ENCODE data around the gene LCLAT1. TPM values are rescaled to one million over a fixed set of nuclear protein-coding genes. Genes with fewer than 3 reads are reported as not detected.

LCLAT1 gene
- total RNA-seq, 1 experiment from 2014 or later: 32.9 TPM

DNA sequence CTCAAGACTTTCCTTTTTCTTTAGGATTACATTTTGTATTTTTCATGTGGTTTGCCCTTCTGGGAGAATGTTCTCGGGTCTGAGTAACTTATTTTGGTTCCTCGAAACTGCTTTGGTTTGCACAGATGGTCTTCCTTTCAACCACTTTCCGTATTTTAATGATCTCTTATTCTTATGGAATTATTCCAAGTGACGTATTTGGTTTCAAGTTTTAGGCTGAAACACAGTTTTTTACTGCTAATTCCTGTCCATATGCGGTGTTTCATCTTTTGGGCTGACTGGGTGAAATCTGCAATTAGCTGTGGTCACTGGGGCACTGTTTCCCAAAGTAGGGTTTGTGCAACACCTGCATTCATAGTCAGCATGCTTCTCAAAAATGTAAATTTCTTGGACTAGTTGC is 237.5 kb downstream of the LCLAT1 start:
- Histone ChIP-seq H4K8ac (replicated peaks; ENCODE audit: insufficient read length, low read depth, low read length) (no peak overlapping the region), H4K20me1 (ENCODE audit: control insufficient read depth, insufficient read depth, insufficient read length) (no peaks in the 10 kb centered on the region), H3K14ac (ENCODE audit: insufficient read depth, low read length) (no peak overlapping the region), H3K18ac (ENCODE audit: insufficient read length, low read depth, low read length) (no peak overlapping the region), H2BK5ac (ENCODE audit: insufficient read length, low read length) (no peak overlapping the region), H3K79me1 (ENCODE audit: insufficient read depth, low read depth, low read length, poor library complexity, severe bottlenecking) (no peaks in the 10 kb centered on the region), H4K5ac (ENCODE audit: insufficient read length, low read depth, low read length) (no peak overlapping the region), H4K91ac (ENCODE audit: insufficient read length, low read depth, low read length) (no peak overlapping the region), H2AK5ac (ENCODE audit: insufficient read length, low read length) (no peak overlapping the region), H3K4me2 (ENCODE audit: insufficient read depth, insufficient read length, low read length) (no peak overlapping the region), H3K9ac (ENCODE audit: extremely low read depth, insufficient read length, low read length) (no peak overlapping the region), H3K56ac (ENCODE audit: insufficient read length, low read depth, low read length) (no peak overlapping the region), H3K23ac (ENCODE audit: insufficient read length, low read depth, low read length) (no peak overlapping the region), H3K9me3 (ENCODE audit: control insufficient read depth, low read depth, low read length) (no peaks in the 10 kb centered on the region), H3K4ac (ENCODE audit: low read depth, low read length) (no peak overlapping the region), H2BK15ac (ENCODE audit: low read depth, low read length) (no peak overlapping the region), H3K27me3 (ENCODE audit: insufficient read depth, low read length) (no peaks in the 10 kb centered on the region; the same call in 1 of the 2 replicates), H2BK12ac (ENCODE audit: insufficient read length, low read depth, low read length) (no peak overlapping the region), H3K4me1 (ENCODE audit: insufficient read depth, low read length) (no peaks in the 10 kb centered on the region), H3T11ph (ENCODE audit: low read length) (no peak overlapping the region), H3K27ac (ENCODE audit: insufficient read length, low read depth, low read length) (no peak overlapping the region), H2BK120ac (ENCODE audit: low read depth, low read length, poor library complexity, severe bottlenecking) (no peak overlapping the region), H3K79me2 (ENCODE audit: insufficient read depth, low read length) (no peaks in the 10 kb centered on the region), H2BK20ac (ENCODE audit: low read depth, low read length, poor library complexity, severe bottlenecking) (no peak overlapping the region), H3K23me2 (ENCODE audit: insufficient read length, low read depth, low read length, poor library complexity, severe bottlenecking) (no peaks in the 10 kb centered on the region), H2AFZ (ENCODE audit: low read length) (no peak overlapping the region)
- DNase-seq: no peak
- no CpG with 5 or more reads among the region's 5 CpGs for WGBS (ENCODE audit: extremely low coverage, insufficient read length, low lambda C conversion rate)
- H3K4me1 Mint-ChIP-seq: peaks cover 2% of the 10 kb centered on the region in 2 experiments; a peak in 3 of 4 replicates
- H3K9me3 Mint-ChIP-seq: no peaks in the 10 kb centered on the region
- TF ChIP-seq, protein P1, sequence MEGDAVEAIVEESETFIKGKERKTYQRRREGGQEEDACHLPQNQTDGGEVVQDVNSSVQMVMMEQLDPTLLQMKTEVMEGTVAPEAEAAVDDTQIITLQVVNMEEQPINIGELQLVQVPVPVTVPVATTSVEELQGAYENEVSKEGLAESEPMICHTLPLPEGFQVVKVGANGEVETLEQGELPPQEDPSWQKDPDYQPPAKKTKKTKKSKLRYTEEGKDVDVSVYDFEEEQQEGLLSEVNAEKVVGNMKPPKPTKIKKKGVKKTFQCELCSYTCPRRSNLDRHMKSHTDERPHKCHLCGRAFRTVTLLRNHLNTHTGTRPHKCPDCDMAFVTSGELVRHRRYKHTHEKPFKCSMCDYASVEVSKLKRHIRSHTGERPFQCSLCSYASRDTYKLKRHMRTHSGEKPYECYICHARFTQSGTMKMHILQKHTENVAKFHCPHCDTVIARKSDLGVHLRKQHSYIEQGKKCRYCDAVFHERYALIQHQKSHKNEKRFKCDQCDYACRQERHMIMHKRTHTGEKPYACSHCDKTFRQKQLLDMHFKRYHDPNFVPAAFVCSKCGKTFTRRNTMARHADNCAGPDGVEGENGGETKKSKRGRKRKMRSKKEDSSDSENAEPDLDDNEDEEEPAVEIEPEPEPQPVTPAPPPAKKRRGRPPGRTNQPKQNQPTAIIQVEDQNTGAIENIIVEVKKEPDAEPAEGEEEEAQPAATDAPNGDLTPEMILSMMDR (conservative IDR thresholded peaks at IDR 0.05): no peak
- H3K27ac Mint-ChIP-seq: no peak overlapping the region
- H3K27me3 Mint-ChIP-seq (ENCODE audit: low read depth): no peaks in the 10 kb centered on the region; the same call in 1 of the 2 replicates
- H3K4me3 Mint-ChIP-seq: no peak overlapping the region
- H3K36me3 Mint-ChIP-seq (ENCODE audit: insufficient read depth in 1 of 3, low read depth in 3 of 3): no peaks in the 10 kb centered on the region; a peak in 1 of 7 replicates

All from H9 (cell line).